Activated CD4-positive, alpha-beta T cell treated with anti-CD3 and anti-CD28 coated beads, Interleukin-10, Interleukin-2, amounts not matched to agents 100 ng/mL and 50 ng/mL, durations not matched to agents 16 hours and 8 hours (primary cell): ENCODE data around the gene TP53RK.
A peak's percentile ranks its signal among the peaks of the same experiment; 100 is the strongest.

Experiments used
- DNase-seq: peaks from one replicate; pipeline ENCODE4 v3.0.0-alpha.2; 2020

TP53RK gene

GRCh38 chr20:46706242-46706641, 17.0 kb upstream of the TP53RK start:
- no peak for DNase-seq

DNA sequence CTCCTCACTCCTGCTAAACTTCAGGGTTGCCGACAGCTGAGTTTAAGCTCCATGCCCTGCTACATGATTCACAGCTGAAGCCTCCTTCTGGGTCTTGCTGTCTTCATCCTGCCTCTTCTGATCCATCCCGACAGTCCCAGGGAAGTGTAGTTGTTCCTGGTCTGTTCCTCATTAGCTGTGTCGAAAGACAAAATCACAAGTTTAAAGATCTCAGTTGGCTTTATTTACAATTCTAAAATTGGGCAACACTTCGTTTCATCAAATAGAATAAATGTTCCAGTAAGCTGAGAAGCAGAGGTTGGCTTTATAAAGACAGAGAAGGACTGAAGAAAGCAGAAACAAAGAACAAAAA, 16.1 kb upstream of the TP53RK start:
- DNase-seq, result no peak

DNA sequence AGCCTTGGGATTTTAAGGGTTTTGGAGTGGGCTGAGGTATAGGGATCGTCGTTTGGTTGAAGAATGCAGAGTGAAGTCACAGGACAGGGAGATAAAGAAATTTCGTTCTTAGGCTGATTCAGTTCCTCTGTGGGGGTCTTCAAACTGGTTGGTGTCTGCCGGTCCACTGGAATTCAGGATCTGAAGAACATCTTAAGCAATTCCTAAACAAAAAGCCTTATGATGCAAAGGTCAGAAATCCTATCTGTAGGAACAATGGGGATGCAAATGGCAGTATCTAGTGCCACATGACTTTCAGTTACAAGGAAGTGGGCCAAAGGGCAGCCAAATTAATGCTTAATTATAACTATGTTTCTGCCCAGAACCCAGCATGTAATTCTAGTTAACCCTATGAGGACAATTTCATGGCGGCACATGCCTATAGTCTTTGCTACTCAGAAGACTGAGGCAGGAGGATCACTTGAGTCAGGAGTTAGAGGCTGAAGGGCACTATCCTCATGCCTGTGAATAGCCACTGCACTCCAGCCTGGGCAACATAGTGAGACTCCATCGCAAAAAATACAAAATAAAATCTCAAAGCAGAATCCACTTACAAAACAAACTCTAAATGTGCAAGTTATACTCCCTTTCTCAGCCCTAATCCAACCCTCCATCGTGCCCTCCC, 15.6 kb upstream of the TP53RK start:
- no peak for DNase-seq

GRCh38 chr20:46703435-46703834, 14.2 kb upstream of the TP53RK start:
- no peak for DNase-seq

DNA sequence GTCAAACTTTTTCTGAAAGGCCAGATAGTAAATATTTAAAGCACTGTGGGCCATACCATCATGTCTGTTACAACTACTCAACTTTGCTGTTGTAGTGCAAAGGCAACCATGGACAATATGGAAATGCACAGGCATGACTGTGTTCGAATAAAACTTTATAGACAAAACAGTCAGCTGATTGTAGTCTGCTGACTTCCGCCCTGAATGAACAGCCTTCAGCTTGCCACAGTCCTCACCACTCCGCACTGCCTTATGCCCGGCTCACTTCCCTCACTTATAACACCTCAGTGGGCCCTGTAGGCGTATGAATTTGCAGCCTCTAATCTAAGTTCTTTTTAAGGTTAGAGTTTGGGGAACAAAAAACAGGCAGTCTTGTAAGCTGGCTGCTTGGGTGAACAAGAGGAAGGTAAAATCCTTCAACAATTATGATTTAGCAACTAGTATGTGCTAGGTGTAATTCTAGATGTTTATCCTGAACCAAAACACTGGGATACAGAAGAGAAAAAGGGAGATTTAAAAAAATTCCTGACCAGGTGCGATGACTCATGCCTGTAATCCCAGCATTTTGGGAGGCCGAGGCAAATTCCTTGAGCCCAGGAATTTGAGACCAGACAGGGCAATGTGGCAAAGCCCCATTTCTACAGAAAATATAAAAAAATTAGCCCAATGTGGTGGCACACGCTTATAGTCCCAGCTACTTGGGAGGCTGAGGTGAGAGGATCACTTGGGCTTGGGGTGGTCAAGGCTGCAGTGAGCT, 13.4 kb upstream of the TP53RK start:
- DNase-seq, result no peak

DNA sequence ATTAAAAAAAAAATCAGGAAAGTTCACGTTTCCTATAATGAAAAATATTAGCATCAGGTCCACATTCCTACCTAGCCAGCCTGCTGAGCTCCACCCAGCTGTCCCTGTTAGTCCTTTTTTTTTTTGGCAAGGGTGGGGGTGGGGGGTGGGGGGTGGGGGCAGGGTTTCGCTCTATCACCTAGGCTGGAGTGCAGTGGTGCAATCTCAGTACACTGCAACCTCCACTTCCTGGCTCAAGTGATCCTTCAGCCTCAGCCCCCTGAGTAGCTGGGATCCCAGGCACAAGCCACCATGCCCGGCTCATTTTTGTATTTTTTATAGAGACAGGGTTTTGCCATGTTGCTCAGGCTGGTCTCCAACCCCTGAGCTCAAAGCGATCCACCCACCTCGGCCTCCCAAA, 12.7 kb upstream of the TP53RK start:
- DNase-seq, result no peak

GRCh38 chr20:46701556-46701955, 12.3 kb upstream of the TP53RK start:
- no peak for DNase-seq

GRCh38 chr20:46701057-46701456, 11.8 kb upstream of the TP53RK start:
- DNase-seq, result no peak

- DNase-seq, result no peak
These were observed 11.2 kb upstream of the TP53RK start for GRCh38 chr20:46700481-46700880.

DNA sequence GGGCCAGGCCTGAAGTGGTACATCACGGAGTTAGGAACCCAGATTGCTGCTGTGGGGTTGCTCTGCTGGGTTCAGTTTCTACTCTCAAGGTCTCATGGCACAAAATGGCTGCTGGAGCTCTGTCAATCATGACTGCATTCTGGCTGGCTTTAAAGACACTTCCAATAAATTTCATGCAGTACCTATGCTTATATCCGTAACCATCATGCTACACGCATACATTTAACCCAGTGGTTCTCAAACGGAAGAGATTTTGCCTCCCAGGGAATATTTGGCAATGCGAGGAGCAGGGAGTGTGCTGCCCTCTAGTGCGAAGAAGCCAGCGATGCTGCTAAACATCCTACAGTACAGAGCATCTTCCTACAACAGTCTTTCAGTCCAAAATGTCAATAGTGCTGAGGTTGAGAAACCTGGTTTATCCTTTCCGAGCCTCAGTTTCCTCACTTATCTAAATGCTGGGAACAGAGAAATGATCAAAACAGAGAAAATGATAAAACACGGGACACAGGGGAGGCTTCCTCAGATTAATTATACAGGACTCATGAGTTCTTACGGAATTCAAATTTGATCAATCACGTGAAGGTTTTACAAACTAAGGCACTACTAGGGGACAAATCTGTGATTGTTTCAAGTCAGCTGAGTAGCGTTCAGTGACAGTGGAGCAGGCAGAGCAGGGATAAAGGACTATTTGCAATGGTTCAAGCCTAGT, 10.6 kb upstream of the TP53RK start:
- peak; percentile 28 for DNase-seq

DNA sequence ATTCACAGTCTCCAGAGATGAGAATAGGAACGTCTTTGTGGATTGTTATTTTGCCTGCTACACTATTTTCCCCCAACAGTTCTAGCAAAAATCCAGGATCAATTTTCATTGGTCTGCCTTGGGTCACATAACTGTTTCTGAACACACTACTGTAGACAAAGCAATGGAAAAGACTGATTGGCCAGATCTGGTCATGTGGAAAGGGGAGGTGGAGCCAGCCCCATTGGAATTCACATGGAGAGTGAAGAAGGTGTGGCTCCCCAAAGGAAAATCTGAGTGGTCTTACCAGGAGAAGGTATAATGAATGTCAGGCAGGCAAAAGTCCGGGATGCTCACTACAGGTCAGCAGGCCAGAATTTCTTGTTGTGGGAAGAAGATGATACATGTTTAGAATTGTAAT, 9.5 kb upstream of the TP53RK start:
- DNase-seq, result no peak

GRCh38 chr20:46696791-46697279, 7.6 kb upstream of the TP53RK start:
- no peak for DNase-seq

DNA sequence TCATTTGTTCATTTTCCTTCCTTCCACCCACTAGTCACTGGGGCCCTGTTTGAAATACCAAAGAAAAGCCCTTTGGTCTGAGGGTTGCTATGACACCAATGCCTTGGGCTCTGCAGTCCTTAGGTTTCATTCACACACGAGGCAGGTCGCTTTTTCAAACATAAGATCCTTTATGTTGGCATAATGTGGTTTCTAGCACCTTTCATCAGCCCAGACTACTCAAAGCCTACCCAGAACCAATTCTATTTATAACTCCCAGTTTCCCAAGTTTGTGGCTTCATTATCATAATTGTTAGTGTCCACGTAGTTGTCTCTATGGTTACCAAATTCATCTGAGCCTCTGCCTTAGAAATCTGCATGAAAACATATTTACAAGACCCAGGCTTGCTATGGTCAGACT, 6.6 kb upstream of the TP53RK start:
- DNase-seq, result no peak

DNA sequence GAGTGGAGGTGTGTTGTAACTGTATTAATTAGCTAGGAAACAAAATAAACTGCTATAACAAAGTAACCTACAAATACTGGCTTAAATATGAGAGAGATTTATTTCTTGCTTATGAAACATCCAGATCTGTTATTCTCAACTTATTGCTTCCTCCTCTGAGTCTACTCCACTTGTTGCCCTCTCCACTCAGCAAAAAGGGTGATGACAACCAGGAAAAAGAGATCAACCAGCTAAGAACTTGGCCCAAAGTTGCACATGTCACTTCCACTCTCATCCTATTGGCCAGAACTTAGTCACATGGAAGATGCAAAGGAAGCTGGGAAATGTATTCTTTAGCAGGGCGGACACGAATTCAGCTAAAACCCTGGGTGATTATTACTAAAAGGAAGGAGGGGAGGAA, 5.2 kb upstream of the TP53RK start:
- peak; percentile 20 for DNase-seq

GRCh38 chr20:46691196-46691595, 2.0 kb upstream of the TP53RK start:
- DNase-seq, result no peak

GRCh38 chr20:46690219-46691106, 1.2 kb upstream of the TP53RK start:
- no peak for DNase-seq

GRCh38 chr20:46689754-46690085, 476 bp upstream of the TP53RK start:
- DNase-seq, result no peak

- peak; percentile 9 for DNase-seq
These were observed 828 bp downstream of the TP53RK start for GRCh38 chr20:46688151-46689081.

- peak; percentile 8 for DNase-seq
These were observed 5.1 kb downstream of the TP53RK start for GRCh38 chr20:46683939-46684750.

DNA sequence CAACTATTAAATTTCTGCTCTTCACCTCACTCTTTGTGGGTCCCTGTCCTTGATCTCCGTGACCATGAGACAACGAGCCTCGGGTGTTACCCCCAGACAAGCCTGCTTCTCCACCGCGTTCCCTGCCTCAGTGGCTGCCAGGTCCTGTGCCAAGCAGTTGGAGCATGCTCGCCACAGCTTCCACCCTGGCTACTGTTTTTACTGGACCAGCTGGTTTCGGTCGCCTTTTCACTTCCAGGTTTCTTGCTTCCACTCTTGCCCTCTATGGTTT, 5.6 kb downstream of the TP53RK start:
- no peak for DNase-seq

- DNase-seq, result no peak
These were observed 6.1 kb downstream of the TP53RK start for GRCh38 chr20:46683011-46683667.
